Measurements from ENCODE around the gene PIF1.

DNA sequence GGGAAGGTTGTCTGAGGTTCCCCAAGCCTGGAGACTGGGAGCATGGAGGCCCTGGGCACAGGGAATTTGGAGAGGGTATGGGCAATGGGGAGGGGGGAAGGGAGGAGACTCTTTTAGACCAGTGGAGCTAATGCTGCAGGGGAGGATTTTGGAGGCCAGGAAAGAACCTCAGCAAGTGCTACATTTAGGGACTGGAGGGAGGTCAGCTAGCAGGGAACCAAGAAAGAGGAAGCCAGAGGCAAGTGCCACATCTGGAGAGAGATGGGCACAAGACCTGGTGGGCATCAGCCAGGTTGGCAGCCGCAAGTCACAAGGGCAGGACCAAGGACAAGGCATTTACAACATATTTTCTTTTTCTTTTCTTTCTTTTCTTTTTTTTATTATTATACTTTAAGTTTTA is 37.0 kb upstream of the PIF1 start:
- TF ChIP-seq, protein P1, sequence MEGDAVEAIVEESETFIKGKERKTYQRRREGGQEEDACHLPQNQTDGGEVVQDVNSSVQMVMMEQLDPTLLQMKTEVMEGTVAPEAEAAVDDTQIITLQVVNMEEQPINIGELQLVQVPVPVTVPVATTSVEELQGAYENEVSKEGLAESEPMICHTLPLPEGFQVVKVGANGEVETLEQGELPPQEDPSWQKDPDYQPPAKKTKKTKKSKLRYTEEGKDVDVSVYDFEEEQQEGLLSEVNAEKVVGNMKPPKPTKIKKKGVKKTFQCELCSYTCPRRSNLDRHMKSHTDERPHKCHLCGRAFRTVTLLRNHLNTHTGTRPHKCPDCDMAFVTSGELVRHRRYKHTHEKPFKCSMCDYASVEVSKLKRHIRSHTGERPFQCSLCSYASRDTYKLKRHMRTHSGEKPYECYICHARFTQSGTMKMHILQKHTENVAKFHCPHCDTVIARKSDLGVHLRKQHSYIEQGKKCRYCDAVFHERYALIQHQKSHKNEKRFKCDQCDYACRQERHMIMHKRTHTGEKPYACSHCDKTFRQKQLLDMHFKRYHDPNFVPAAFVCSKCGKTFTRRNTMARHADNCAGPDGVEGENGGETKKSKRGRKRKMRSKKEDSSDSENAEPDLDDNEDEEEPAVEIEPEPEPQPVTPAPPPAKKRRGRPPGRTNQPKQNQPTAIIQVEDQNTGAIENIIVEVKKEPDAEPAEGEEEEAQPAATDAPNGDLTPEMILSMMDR (conservative IDR thresholded peaks at IDR 0.05; ENCODE audit: low read length), result no peak
- no peak for TF ChIP-seq EZH2phosphoT487 (IDR thresholded peaks at IDR 0.05; ENCODE audit: borderline replicate concordance, low read depth, low read length)
